ENCODE data around the gene OMP.

Gene OMP

DNA sequence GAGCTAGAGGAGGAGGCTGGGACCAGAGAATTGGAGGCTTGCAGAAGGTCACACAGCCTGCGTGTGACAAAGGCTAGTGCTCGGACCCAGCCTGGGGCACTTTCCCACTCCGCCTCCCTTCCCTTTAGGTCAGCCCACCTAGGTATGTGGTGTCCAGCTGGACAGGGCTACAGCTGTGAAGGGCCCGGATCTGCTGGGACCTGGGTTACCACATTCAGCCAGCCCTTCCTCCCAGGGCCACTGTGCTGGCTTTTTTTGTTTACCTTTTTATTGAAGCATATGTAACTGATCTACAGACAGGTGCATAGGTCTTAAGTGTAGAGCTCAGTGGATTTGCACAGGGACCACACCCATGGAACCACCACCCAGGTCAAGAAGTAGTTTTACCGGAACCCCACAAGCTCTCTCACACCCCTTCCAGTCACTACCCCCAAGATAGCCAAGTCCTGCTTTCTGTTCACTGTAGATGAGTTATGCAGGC is 27.2 kb upstream of the OMP start:
- POLR2A ChIA-PET: no interaction called here
- DNase-seq (ENCODE audit: low read depth, low spot score): no peak
- H3K4me3 ChIP-seq (ENCODE audit: low read depth, low read length): no peak overlapping the region
- CTCF ChIA-PET: interaction anchor here (0.7 to 4.5 kb wide), 4 partner anchors 9 to 52 kb away, joined by 3 to 64 read pairs (median 8); partner anchors contain the start of gene CAPN5
- TF ChIP-seq, protein P1, sequence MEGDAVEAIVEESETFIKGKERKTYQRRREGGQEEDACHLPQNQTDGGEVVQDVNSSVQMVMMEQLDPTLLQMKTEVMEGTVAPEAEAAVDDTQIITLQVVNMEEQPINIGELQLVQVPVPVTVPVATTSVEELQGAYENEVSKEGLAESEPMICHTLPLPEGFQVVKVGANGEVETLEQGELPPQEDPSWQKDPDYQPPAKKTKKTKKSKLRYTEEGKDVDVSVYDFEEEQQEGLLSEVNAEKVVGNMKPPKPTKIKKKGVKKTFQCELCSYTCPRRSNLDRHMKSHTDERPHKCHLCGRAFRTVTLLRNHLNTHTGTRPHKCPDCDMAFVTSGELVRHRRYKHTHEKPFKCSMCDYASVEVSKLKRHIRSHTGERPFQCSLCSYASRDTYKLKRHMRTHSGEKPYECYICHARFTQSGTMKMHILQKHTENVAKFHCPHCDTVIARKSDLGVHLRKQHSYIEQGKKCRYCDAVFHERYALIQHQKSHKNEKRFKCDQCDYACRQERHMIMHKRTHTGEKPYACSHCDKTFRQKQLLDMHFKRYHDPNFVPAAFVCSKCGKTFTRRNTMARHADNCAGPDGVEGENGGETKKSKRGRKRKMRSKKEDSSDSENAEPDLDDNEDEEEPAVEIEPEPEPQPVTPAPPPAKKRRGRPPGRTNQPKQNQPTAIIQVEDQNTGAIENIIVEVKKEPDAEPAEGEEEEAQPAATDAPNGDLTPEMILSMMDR (IDR thresholded peaks at IDR 0.05; ENCODE audit: insufficient read depth, low read length, missing control alignments): no peak

DNA sequence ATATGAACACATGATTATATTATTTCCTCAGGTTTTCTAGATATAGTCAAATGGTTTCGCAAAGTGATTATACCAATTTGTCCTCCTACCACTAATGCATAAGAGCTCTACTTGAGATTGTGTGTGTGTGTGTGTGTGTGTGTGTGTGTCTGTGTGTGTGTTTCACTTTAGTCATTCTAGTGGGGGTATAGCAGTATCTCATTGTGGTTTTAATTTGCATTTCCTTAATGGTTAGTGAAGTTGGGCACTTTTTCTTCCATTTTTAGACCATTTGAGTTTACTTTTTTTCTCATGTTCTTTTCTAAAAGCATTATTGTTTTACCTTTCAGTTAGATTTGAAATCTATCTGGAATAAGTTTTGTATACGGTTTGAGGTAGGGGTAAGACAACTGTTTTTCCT is 23.0 kb upstream of the OMP start:
- no peak overlapping the region for H3K4me3 ChIP-seq (ENCODE audit: low read depth, low read length)
- DNase-seq (ENCODE audit: low read depth, low spot score): no peak
- TF ChIP-seq, protein P1 (IDR thresholded peaks at IDR 0.05; ENCODE audit: insufficient read depth, low read length, missing control alignments): no peak
- POLR2A ChIA-PET: no interaction called here
- CTCF ChIA-PET: interaction anchor here (0.8 to 7.3 kb wide), 5 partner anchors 10 to 32 kb away, joined by 3 to 160 read pairs (median 4); no protein-coding TSS in a partner anchor

DNA sequence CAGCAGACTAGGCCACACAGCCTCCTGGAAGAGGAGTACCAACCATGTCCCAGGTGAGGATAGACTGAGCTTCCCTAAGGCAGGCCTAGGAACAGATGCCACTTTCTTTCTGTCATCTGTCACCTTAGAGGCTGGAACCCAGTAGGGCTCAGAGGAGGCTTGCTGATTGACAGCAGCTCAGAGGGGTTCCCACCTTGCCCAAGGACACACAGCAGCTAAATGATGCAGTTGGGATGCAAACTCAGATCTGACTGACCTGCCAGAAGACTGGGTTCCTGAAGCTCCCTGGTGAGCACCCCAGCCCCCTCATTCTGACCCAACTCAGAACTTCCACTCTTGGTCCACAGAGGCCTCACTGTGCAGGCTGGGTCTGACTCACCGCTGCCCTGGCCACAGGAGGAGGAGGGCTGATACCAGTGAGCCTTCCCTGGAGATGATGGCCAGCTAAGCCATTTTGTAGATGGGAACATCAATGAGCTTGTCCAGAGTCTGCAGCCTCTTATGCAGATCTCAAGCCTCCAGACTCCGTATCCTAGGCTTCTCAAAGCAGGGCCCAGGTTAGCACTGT is 21.9 kb upstream of the OMP start:
- ChIA-PET CTCF (interaction anchor here (0.6 to 7.3 kb wide), 8 partner anchors 12 to 162 kb away, joined by 3 to 160 read pairs (median 4); partner anchors contain the start of gene MYO7A), POLR2A (interaction anchor here (1.5 kb wide), 1 partner anchor 14 kb away, joined by 6 read pairs; the partner anchor contains the start of gene CAPN5)
- DNase-seq (ENCODE audit: low read depth, low spot score): no peak
- TF ChIP-seq, protein P1 (IDR thresholded peaks at IDR 0.05; ENCODE audit: insufficient read depth, low read length, missing control alignments): no peak
- H3K4me3 ChIP-seq (ENCODE audit: low read depth, low read length): no peak overlapping the region

DNA sequence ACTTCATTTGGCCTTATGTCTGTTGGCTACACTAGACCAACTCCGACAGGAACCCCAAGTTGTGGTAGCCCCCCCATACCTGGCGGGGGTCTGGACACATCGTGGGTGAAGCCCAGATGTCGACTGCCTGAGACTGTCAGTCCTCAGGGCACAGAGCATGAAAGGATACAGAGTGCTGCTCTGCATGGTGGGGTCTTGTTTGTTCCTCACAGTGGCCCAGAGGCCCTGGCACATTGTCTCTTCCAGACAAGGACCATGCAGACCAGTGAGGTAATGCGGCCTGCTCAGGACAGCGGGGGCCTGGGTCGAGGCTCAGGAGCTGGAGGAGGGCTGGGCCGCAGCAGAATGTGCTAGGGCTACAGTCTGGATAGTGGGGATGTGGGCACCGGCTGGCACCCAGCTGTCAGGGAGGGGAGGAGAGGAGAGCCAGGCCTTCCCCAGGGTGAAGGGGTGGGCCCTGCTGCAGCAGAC is 21.2 kb upstream of the OMP start:
- no peak overlapping the region for H3K4me3 ChIP-seq (ENCODE audit: low read depth, low read length)
- ChIA-PET POLR2A (interaction anchor here (1.5 to 2.0 kb wide), 2 partner anchors 8 to 15 kb away, joined by 6 to 8 read pairs; partner anchors contain the start of gene CAPN5), CTCF (interaction anchor here (0.6 to 7.3 kb wide), 9 partner anchors 8 to 162 kb away, joined by 3 to 160 read pairs (median 5); no protein-coding TSS in a partner anchor)
- DNase-seq (ENCODE audit: low read depth, low spot score): no peak
- TF ChIP-seq, protein P1 (IDR thresholded peaks at IDR 0.05; ENCODE audit: insufficient read depth, low read length, missing control alignments): no peak

DNA sequence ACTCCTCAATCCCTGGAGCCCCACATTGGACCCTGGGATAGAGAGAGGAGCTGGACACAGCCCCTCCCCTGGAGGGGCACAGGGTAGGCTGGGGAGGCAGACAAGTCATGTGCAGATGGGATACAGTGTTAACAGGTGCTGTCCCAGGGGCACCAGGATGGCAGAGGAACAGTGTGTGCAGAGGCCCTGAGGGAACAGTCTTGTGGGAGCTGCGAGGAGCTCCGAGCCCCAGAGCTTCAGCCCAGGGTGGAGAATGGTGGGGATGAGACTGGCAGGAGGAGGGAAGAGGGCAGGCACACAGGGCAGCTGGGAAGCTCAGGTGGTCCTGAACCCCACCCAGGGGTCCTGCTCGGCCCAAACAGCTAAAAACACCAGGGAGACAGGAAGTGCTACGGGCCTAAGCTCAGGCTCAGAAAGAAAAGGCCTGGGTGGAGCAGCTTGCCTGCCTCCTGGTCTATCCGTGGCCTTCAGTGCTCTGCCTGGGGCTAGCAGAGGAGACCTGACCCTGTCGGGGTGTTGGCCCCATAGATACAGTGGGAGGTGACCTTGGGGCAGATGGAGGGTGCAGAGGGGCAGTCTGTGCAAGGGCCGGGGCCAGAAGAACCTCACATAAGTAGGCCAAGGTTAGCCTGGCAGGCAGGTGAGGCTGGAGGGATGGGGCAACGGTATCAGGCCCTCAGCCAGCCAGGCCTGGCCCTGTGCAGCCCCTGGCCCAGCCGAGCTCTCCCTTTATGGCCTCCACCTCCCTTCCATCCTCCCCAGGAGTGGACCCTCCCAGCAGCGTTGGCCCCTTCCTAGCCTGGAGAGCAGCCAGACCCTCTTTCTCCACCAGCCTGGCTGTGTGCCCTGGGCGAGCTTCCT is 20.4 kb upstream of the OMP start:
- ChIA-PET CTCF (interaction anchor here (0.6 to 7.3 kb wide), 11 partner anchors 9 to 163 kb away, joined by 3 to 160 read pairs (median 5); no protein-coding TSS in a partner anchor), POLR2A (interaction anchor here (1.5 to 2.0 kb wide), 2 partner anchors 8 to 15 kb away, joined by 6 to 8 read pairs; partner anchors contain the start of gene CAPN5)
- H3K4me3 ChIP-seq (ENCODE audit: low read depth, low read length): no peak overlapping the region
- no peak for DNase-seq (ENCODE audit: low read depth, low spot score)
- TF ChIP-seq, protein P1 (IDR thresholded peaks at IDR 0.05; ENCODE audit: insufficient read depth, low read length, missing control alignments): no peak
